Astrocyte of the cerebellum (primary cell): Measurements from ENCODE around the gene RBM10.

ENCODE experiments used
- DNase-seq: peaks from one replicate; pipeline ENCODE4 v3.0.0-alpha.2; 2011; ENCODE audit warnings: low read depth
- H3K4me3 ChIP-seq: 2 replicates; pipeline ENCODE4 v1.5.1; 2011; ENCODE audit warnings: mild to moderate bottlenecking, low read depth, low read length, moderate library complexity
- CTCF ChIP-seq: IDR thresholded peaks from 2 replicates; pipeline ENCODE4 v1.5.1; 2012; ENCODE audit warnings: low read length, low read depth, moderate library complexity, mild to moderate bottlenecking; ENCODE audit errors: missing control alignments
- in situ Hi-C: cut with HindIII; loops from 2 replicates; pipeline ENCODE4 v1.10.0; 2017; ENCODE audit warnings: low sequenced_read_pairs

The RBM10 gene

GRCh38 chrX:47177079-47177478, 32.1 kb downstream of the RBM10 start:
- in situ Hi-C loops = no loop called here
- H3K4me3 ChIP-seq = no peak overlapping the region
- no peak for TF ChIP-seq CTCF
- no peak for DNase-seq

- H3K4me3 ChIP-seq = no peak overlapping the region
- in situ Hi-C loops = no loop called here
- no peak for TF ChIP-seq CTCF
- no peak for DNase-seq
Measured at GRCh38 chrX:47178337-47178736, 33.3 kb downstream of the RBM10 start.

- DNase-seq = no peak
- in situ Hi-C loops = no loop called here
- H3K4me3 ChIP-seq = no peak overlapping the region
- TF ChIP-seq CTCF = no peak
Measured at GRCh38 chrX:47179221-47179927, 34.4 kb downstream of the RBM10 start.

GRCh38 chrX:47179928-47180255, 34.9 kb downstream of the RBM10 start:
- in situ Hi-C loops = no loop called here
- TF ChIP-seq CTCF = no peak
- no peak for DNase-seq
- no peak overlapping the region for H3K4me3 ChIP-seq

- no peak for DNase-seq
- in situ Hi-C loops = no loop called here
- no peak for TF ChIP-seq CTCF
- H3K4me3 ChIP-seq = no peak overlapping the region
Measured at GRCh38 chrX:47180346-47180745, 35.3 kb downstream of the RBM10 start.

- TF ChIP-seq CTCF = no peak
- no peak for DNase-seq
- in situ Hi-C loops = no loop called here
- H3K4me3 ChIP-seq = no peak overlapping the region
Measured at GRCh38 chrX:47181301-47181700, 36.3 kb downstream of the RBM10 start.
